Activated naive CD4-positive, alpha-beta T cell treated with anti-CD3 and anti-CD28 coated beads for 36 hours (primary cell): ENCODE measurements around the gene CDKL4. TPM values are rescaled to one million over a fixed set of nuclear protein-coding genes. Genes with fewer than 3 reads are reported as not detected.
"Not testable (repeated sequence)": the region's sequence is repeated elsewhere in the genome, so short reads cannot be mapped to it uniquely, and the experiment has no call there.

Source experiments
- CTCF ChIA-PET: fragments of 350-600 bp; sonication (Branson Sonifier 250); formaldehyde crosslinking; loops from one replicate; lab custom pipeline; 2021; ENCODE audit warnings: antibody characterized with exemption; lab: Charles Lee
- DNase-seq: peaks from one replicate; pipeline ENCODE4 v3.0.0-alpha.2; 2020
- H3K27ac Mint-ChIP-seq: one replicate; pipeline ENCODE4 v1.8.0; 2021; ENCODE audit warnings: mild to moderate bottlenecking, mixed read lengths
- H3K27me3 Mint-ChIP-seq: one replicate; pipeline ENCODE4 v1.8.0; 2021; ENCODE audit warnings: low read depth, mixed read lengths
- H3K36me3 Mint-ChIP-seq: one replicate; pipeline ENCODE4 v1.8.0; 2021; ENCODE audit warnings: low read depth, mixed read lengths
- H3K4me1 Mint-ChIP-seq: one replicate; pipeline ENCODE4 v1.8.0; 2021; ENCODE audit warnings: low read depth, mixed read lengths
- H3K4me3 Mint-ChIP-seq: one replicate; pipeline ENCODE4 v1.8.0; 2021; ENCODE audit warnings: mild to moderate bottlenecking, moderate library complexity, mixed read lengths
- H3K9me3 Mint-ChIP-seq: one replicate; pipeline ENCODE4 v1.8.0; 2021; ENCODE audit warnings: mixed read lengths
- intact Hi-C: fragments of 100-400 bp; cut with micrococcal nuclease; formaldehyde crosslinking; loops from one replicate; pipeline ENCODE4 v1.15.1; 2023
- total RNA-seq, 2 experiments: library from RNA; stranded (reverse); gene quantifications; one replicate each; pipeline ENCODE4 v1.2.3, GENCODE V29; 2021

The CDKL4 gene
- total RNA-seq, 2 experiments from 2014 or later: not detected

DNA sequence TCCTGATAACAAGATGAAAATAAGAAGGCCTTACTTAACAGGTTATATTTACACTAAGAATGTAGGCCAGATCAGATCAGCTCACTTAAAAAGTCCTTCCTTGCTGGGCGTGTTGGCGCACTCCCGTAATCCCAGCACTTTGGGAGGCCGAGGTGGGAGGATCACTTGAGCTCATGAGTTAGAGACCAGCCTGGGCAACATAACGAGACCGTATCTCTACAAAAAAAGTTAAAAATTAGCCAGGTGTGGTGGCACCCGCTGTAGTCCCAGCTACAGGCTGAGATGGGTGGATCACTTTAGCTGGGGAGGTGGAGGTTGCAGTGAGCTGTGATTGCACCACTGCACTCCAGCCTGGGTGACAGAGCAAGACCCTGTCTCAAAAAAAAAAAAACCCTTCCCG lies 69.7 kb downstream of the CDKL4 start:
- H3K4me3 Mint-ChIP-seq: no peak overlapping the region
- no peaks in the 10 kb centered on the region for H3K36me3 Mint-ChIP-seq
- CTCF ChIA-PET: interaction anchor here (0.7 kb wide), 1 partner anchor 54 kb away, joined by 4 read pairs; no protein-coding TSS in a partner anchor
- H3K27ac Mint-ChIP-seq: no peak overlapping the region
- H3K9me3 Mint-ChIP-seq: no peaks in the 10 kb centered on the region
- H3K27me3 Mint-ChIP-seq: no peaks in the 10 kb centered on the region
- DNase-seq: no peak
- intact Hi-C loops: no loop called here
- H3K4me1 Mint-ChIP-seq: no peaks in the 10 kb centered on the region

DNA sequence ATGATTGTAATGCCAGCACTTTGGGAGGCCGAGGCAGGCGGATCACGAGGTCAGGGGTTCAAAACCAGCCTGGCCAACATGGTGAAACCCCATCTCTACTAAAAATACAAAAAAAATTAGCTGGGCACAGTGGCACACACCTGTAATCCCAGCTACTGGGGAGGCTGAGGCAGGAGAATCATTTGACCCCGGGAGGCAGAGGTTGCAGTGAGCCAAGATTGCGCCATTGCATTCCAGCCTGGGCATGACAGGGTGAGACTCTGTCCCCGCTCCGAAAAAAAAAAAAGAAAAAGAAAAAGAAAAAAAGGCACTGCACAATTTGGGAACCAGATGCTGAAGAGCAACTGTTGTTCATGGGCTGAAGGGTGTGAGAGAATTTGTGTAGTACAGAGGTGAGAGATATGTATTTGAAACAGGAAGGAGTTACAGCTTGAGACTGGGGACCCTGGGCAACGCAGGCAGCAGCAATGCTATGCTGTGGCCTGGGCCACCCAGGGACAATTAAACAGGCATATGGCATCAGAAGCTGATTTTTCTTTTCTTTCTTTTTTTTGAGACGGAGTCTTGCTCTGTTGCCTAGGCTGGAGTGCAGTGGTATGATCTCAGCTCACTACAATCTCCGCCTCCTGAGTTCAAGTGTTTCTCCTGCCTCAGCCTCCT lies 71.6 kb downstream of the CDKL4 start:
- H3K27ac Mint-ChIP-seq, intact Hi-C loops, DNase-seq, H3K9me3 Mint-ChIP-seq, H3K4me3 Mint-ChIP-seq, H3K36me3 Mint-ChIP-seq, H3K4me1 Mint-ChIP-seq, H3K27me3 Mint-ChIP-seq: not testable (repeated sequence)
- CTCF ChIA-PET: interaction anchor here (0.6 kb wide), 1 partner anchor 124 kb away, joined by 3 read pairs; no protein-coding TSS in a partner anchor

DNA sequence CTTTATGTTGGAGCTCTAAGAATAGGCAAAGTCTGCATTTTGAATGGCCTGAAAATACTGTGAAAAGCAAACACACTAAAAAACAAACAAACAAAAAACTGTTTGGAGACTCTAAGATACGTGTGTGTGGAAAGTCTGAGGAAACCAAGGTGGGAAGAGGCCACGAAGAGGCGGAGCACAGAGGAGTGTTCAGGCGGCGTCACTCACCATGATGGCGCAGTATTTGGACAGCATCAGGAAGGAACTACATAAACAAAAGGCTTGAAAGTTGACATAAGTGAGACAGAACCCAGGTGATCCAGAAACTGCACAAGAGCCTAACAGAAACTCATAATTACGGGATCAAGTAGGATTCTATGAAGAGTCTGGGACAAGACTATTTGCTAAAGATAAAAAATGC lies 72.1 kb downstream of the CDKL4 start:
- Mint-ChIP-seq H3K4me1 (peaks cover 5% of the 10 kb centered on the region), H3K36me3 (no peaks in the 10 kb centered on the region), H3K27me3 (no peaks in the 10 kb centered on the region), H3K9me3 (no peaks in the 10 kb centered on the region), H3K27ac (no peak overlapping the region), H3K4me3 (no peak overlapping the region)
- no peak for DNase-seq
- intact Hi-C loops: no loop called here
- CTCF ChIA-PET: no interaction called here

DNA sequence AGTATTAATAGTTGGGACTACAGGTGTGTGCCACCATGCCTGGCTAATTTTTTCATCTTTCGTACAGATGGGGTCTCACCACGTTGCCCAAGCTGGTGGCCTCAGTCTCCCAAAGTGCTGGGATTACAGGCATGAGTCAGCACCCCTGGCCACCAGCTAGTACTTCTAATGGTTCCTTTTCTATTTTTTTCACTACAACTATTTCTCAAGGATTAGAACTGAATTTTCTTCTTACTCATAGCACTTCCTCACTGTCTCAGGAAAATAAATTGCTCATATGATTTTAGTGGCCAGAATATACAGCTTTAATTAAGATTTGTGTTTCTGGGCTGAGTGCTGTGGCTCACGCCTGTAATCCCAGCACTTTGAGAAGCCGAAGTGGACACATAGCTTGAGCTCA lies 79.7 kb downstream of the CDKL4 start:
- Mint-ChIP-seq H3K9me3 (no peaks in the 10 kb centered on the region), H3K4me3 (no peak overlapping the region), H3K27ac (no peak overlapping the region), H3K36me3 (no peaks in the 10 kb centered on the region), H3K4me1 (peaks cover 5% of the 10 kb centered on the region), H3K27me3 (no peaks in the 10 kb centered on the region)
- CTCF ChIA-PET: interaction anchor here (1.1 kb wide), 1 partner anchor 106 kb away, joined by 3 read pairs; no protein-coding TSS in a partner anchor
- intact Hi-C loops: no loop called here
- DNase-seq: no peak

DNA sequence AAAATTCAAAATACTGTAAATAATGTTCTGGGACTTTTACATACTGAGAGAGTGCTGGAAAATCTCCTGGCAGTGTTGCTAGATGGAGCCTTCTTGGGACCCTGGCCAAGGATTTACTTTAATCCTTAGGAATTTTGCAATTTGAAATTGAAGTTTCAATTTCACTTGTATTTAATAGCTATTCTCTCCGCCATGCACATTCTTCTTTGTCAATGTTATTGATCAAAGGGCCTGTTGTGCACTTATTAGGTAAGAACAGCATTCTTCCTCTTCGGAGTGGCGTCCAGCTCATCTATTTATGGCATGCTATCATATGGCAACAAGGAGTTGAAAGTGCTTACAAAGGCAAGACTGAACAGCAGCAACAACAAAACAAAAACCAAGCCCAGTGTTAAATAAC lies 82.8 kb downstream of the CDKL4 start:
- intact Hi-C loops: no loop called here
- no peak overlapping the region for H3K4me3 Mint-ChIP-seq
- H3K27me3 Mint-ChIP-seq: no peaks in the 10 kb centered on the region
- CTCF ChIA-PET: interaction anchor here (1.5 kb wide), 1 partner anchor 17 kb away, joined by 5 read pairs; no protein-coding TSS in a partner anchor
- no peaks in the 10 kb centered on the region for H3K36me3 Mint-ChIP-seq
- H3K9me3 Mint-ChIP-seq: no peaks in the 10 kb centered on the region
- no peak for DNase-seq
- H3K4me1 Mint-ChIP-seq: no peaks in the 10 kb centered on the region
- no peak overlapping the region for H3K27ac Mint-ChIP-seq

DNA sequence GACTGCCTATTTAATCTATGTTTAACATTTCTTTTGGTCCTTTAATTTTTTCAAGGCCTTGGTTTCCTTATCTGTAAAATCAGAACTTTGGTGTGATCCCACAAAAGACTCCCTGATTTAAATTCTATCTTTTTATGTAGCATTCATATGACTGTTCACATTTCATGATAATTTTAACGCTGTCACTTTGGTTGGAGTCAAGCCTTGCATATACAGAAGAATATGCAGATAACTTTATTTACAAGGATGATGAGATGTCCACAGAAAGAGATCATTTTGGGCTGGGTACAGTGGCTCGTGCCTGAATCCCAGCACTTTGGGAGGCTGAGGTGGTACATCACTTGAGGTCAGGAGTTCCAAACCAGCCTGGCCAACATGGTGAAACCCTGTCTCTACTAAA lies 84.5 kb downstream of the CDKL4 start:
- Mint-ChIP-seq H3K27me3 (no peaks in the 10 kb centered on the region), H3K4me3 (no peak overlapping the region), H3K36me3 (no peaks in the 10 kb centered on the region), H3K9me3 (no peaks in the 10 kb centered on the region), H3K27ac (no peak overlapping the region), H3K4me1 (no peaks in the 10 kb centered on the region)
- DNase-seq: no peak
- CTCF ChIA-PET: no interaction called here
- intact Hi-C loops: no loop called here

DNA sequence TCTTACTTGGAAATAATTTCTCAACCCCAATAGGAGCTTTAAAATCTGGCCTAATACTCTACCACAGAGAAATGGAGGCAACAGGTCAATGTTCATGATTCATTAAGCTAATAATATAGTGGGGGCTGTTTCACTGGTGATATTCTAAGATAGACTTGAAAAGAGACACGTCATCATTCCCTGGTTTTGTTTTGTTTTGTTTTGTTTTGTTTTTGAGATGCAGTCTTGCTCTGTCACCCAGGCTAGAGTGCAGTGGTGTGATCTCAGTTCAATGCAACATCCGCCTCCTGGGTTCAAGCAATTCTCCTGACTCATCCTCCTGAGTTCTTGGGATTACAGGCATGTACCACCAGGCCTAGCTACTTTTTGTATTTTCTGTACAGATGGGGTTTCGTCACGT lies 85.4 kb downstream of the CDKL4 start:
- no peak for DNase-seq
- intact Hi-C loops: no loop called here
- Mint-ChIP-seq H3K9me3 (no peaks in the 10 kb centered on the region), H3K4me1 (no peaks in the 10 kb centered on the region), H3K4me3 (no peak overlapping the region), H3K27me3 (no peaks in the 10 kb centered on the region), H3K36me3 (no peaks in the 10 kb centered on the region), H3K27ac (no peak overlapping the region)
- CTCF ChIA-PET: no interaction called here

DNA sequence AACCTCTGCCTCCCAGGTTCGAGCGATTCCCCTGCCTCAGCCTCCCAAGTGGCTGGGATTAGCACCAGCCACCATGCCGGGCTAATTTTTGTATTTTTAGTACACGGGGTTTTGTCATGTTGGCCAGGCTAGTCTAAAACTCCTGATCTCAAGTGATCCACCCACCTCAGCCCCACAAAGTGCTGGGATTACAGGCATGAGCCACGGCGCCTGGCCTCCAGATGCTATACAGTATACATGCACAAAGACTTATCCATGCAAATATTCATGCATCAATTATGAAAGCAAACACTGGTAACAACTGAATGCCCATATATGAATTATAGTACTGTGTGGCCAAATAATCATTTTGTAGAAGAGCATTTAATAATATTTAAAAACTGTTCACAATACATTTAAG lies 86.9 kb downstream of the CDKL4 start:
- Mint-ChIP-seq H3K36me3 (no peaks in the 10 kb centered on the region), H3K4me3 (no peak overlapping the region), H3K27ac (no peak overlapping the region), H3K4me1 (no peaks in the 10 kb centered on the region), H3K9me3 (no peaks in the 10 kb centered on the region), H3K27me3 (no peaks in the 10 kb centered on the region)
- CTCF ChIA-PET: no interaction called here
- intact Hi-C loops: no loop called here
- no peak for DNase-seq

DNA sequence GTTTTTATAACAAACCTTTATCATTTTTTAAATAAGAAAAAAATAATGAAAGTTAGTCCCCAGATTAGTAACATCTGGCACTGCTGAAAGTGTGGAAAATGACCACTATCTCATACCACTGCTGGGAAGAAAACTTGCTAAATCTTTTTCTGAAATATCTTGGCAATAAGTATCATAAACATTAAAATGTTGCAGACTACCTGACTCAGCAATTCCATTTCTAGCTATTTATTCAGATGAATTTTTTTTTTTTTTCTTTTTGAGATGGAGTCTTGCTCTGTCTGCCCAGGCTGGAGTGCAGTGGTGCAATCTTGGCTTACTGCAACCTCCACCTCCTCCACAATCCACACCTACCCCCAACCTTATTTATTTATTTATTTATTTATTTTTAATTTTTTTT lies 87.7 kb downstream of the CDKL4 start:
- Mint-ChIP-seq H3K36me3 (no peaks in the 10 kb centered on the region), H3K9me3 (no peaks in the 10 kb centered on the region), H3K27ac (no peak overlapping the region), H3K27me3 (no peaks in the 10 kb centered on the region), H3K4me3 (no peak overlapping the region), H3K4me1 (no peaks in the 10 kb centered on the region)
- intact Hi-C loops: no loop called here
- DNase-seq: no peak
- CTCF ChIA-PET: no interaction called here

DNA sequence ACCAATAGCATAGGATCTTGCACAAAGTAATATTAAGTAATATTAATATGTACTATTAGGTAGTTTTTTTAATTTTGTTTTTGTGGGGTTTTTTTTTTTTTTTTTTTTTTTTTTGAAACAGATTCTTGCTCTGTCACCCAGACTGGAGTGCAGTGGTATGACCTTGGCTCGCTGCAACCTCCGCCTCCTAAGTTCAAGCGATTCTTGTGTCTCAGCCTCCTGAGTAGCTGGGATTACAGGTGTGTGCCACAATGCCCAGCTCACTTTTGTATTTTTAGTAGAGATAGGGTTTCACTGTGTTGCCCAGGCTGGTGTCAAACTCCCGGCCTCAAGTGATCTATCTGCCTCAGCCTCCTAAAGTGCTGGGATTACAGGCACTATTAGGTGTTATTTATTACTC lies 88.2 kb downstream of the CDKL4 start:
- intact Hi-C loops, H3K27ac Mint-ChIP-seq: not testable (repeated sequence)

DNA sequence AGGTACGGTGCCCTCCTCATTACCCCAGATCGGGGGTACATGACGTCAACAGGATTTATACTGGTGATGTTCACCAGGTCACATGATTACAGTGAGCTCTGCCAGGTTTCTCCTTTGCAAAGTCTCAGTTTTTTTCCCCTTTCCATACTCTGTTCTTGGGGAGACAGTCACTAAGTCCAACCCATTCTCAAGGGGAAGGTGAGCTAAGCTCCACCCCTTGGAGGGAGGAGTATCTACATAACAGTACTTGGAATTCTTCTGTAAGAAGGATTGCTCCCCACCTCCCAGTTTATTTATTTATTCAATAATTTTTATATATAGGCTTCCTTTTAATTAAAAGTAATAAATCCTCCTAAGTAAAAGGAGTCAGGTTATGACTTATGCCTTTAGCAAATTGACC lies 88.8 kb downstream of the CDKL4 start:
- Mint-ChIP-seq H3K9me3 (no peaks in the 10 kb centered on the region), H3K4me3 (no peak overlapping the region), H3K36me3 (no peaks in the 10 kb centered on the region), H3K4me1 (no peaks in the 10 kb centered on the region), H3K27me3 (no peaks in the 10 kb centered on the region), H3K27ac (no peak overlapping the region)
- intact Hi-C loops: no loop called here
- no peak for DNase-seq
- CTCF ChIA-PET: interaction anchor here (0.6 to 1.5 kb wide), 2 partner anchors 36 to 159 kb away, joined by 3 to 5 read pairs; no protein-coding TSS in a partner anchor

More for the DNA sequence above, 88.2 kb downstream of the CDKL4 start:
- not testable (repeated sequence) for H3K4me1 Mint-ChIP-seq, H3K36me3 Mint-ChIP-seq, H3K27me3 Mint-ChIP-seq, DNase-seq, H3K9me3 Mint-ChIP-seq, H3K4me3 Mint-ChIP-seq
- CTCF ChIA-PET: interaction anchor here (0.6 to 1.5 kb wide), 3 partner anchors 31 to 159 kb away, joined by 3 to 5 read pairs (median 3); no protein-coding TSS in a partner anchor

DNA sequence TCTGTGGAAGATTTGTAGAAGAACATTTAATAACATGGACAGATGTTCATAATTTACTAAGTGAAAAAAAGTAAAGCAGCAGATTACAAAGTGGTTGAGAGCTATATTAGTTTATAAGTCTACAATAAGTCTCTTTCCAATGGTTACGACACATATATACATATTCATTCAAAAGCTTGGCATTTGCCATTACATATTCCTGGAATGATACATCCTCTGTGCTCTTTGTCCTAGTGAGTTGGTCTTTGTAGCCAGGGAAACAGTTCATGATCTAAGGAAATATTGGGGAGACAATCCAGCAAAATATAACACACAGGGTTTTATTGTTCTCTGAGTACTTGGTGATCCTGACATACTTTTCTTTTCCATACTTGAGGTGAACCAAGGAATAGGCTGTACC lies 90.5 kb downstream of the CDKL4 start:
- no peaks in the 10 kb centered on the region for H3K36me3 Mint-ChIP-seq
- no peak overlapping the region for H3K27ac Mint-ChIP-seq
- H3K4me3 Mint-ChIP-seq: no peak overlapping the region
- no peaks in the 10 kb centered on the region for H3K9me3 Mint-ChIP-seq
- no peaks in the 10 kb centered on the region for H3K27me3 Mint-ChIP-seq
- intact Hi-C loops: no loop called here
- DNase-seq: no peak
- no peaks in the 10 kb centered on the region for H3K4me1 Mint-ChIP-seq
- CTCF ChIA-PET: no interaction called here

DNA sequence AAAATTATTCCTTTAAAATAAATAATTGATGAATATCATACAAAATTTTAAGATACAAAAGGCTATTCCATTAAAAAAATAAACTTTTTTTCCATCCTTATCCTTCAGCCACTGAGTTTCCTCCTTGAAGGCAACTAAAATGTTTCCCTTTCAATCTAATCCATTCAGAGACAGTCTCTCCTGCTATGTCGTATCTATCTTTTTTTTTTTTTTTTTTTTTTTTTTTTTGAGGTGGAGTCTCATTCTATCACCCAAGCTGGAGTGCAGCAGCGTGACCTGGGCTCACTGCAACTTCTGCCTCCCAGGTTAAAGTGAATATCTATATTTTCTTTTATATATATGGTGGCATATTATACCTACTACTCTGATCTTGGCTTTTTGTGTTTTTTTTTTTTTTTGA lies 91.3 kb downstream of the CDKL4 start:
- no peaks in the 10 kb centered on the region for H3K27me3 Mint-ChIP-seq
- H3K4me1 Mint-ChIP-seq: no peaks in the 10 kb centered on the region
- CTCF ChIA-PET: no interaction called here
- H3K4me3 Mint-ChIP-seq: no peak overlapping the region
- H3K9me3 Mint-ChIP-seq: no peaks in the 10 kb centered on the region
- intact Hi-C loops: no loop called here
- no peak for DNase-seq
- no peaks in the 10 kb centered on the region for H3K36me3 Mint-ChIP-seq
- no peak overlapping the region for H3K27ac Mint-ChIP-seq
